Esophagus squamous epithelium (tissue), 5 donors: ENCODE measurements around the gene DHCR7. TPM values are rescaled to one million over a fixed set of nuclear protein-coding genes. Genes with fewer than 3 reads are reported as not detected.

Experiments
- DNase-seq: peaks from one replicate; lab custom pipeline; 2025; lab: John Stamatoyannopoulos, UW
- H3K27ac ChIP-seq, 4 donors: fragments of 200-600 bp; sonication (generic); one replicate each; pipeline ENCODE4 v1.5.1; 2016 to 2019; ENCODE audit warnings: mild to moderate bottlenecking in 1 of 4
- H3K27me3 ChIP-seq, 4 donors: fragments of 200-600 bp; sonication (generic); 1 replicate in 3 of 4; 2 replicates in 1 of 4; pipeline versions ENCODE4 v1.5.1 to v1.6.0; 2017 to 2021; ENCODE audit warnings: antibody characterized with exemption in 1 of 4
- H3K36me3 ChIP-seq, 3 donors: fragments of 200-600 bp; sonication (generic); one replicate each; pipeline ENCODE4 v1.5.1; 2016 to 2019
- H3K4me1 ChIP-seq, 3 donors: fragments of 200-600 bp; sonication (generic); one replicate each; pipeline ENCODE4 v1.5.1; 2017 to 2019
- H3K4me3 ChIP-seq, 4 donors: fragments of 200-600 bp; sonication (generic); 1 replicate in 3 of 4; 2 replicates in 1 of 4; pipeline ENCODE4 v1.5.1; 2016 to 2019; ENCODE audit warnings: mild to moderate bottlenecking in 2 of 4, moderate library complexity in 1 of 4
- H3K9me3 ChIP-seq, 3 donors: fragments of 200-600 bp; sonication (generic); one replicate each; pipeline ENCODE4 v1.5.1; 2016 to 2019
- CTCF ChIP-seq, 6 experiments: fragments of 450-650 bp in 4 of 6; fragments of 200-600 bp in 2 of 6; sonication (generic) in 2 of 6; IDR thresholded peaks; one replicate each; pipeline ENCODE4 v1.5.1; 2016 to 2019; ENCODE audit warnings: antibody characterized with exemption in 6 of 6, mild to moderate bottlenecking in 4 of 6, moderate library complexity in 4 of 6
- POLR2A ChIP-seq, 4 donors: fragments of 450-650 bp; IDR thresholded peaks; one replicate each; pipeline ENCODE4 v1.6.1; 2017; ENCODE audit warnings: antibody characterized with exemption in 4 of 4, mild to moderate bottlenecking in 4 of 4, moderate library complexity in 3 of 4
- WGBS, 2 donors: methylation state at CpG; one replicate each; pipeline ENCODE4 v1.1.5; 2018; 5-methylcytosine and 5-hydroxymethylcytosine counted together
- intact Hi-C: fragments of 100-400 bp; cut with DNase I; formaldehyde crosslinking; loops from one replicate; pipeline ENCODE4 v1.15.0; 2022
- total RNA-seq, 4 donors: library from RNA; depleted of rRNA; stranded (reverse); fragments of >200 nt; gene quantifications; one replicate each; pipeline ENCODE4 v1.1.0, GENCODE V29; 2016
- donor health status: DM: yes; HTN: yes; CAD: no.

DHCR7 gene
- total RNA-seq, 4 donors from 2014 or later: 22.5 to 86.1 (median 36.5) TPM

- TF ChIP-seq CTCF (IDR thresholded peaks at IDR 0.05) (no peak), POLR2A (IDR thresholded peaks at IDR 0.05) (no peak)
- Histone ChIP-seq H3K9me3 (no peaks in the 10 kb centered on the region), H3K4me3 (no peak overlapping the region), H3K27me3 (peaks cover 0 to 64% (median 0%) of the 10 kb centered on the region in 4 donors), H3K4me1 (peaks cover 0 to 10% (median 0%) of the 10 kb centered on the region in 3 donors), H3K36me3 (no peaks in the 10 kb centered on the region), H3K27ac (no peak overlapping the region)
- intact Hi-C loops: no loop called here
- no peak for DNase-seq
- WGBS, 2 donors: 65 to 75% methylated on average over 5 to 7 of the region's 7 CpGs
These were observed 59.5 kb downstream of the DHCR7 start for GRCh38 chr11:71388637-71389235.

- 88 to 90% methylated on average over 23 of the region's 23 CpGs for WGBS, 2 donors
These were observed 60.2 kb downstream of the DHCR7 start for GRCh38 chr11:71387784-71388636.

GRCh38 chr11:71387200-71387599, 61.0 kb downstream of the DHCR7 start:
- 85 to 100% methylated on average over 1 to 3 of the region's 3 CpGs for WGBS, 2 donors
- no peak for TF ChIP-seq POLR2A (IDR thresholded peaks at IDR 0.05)
- TF ChIP-seq CTCF (IDR thresholded peaks at IDR 0.05): no peak
- DNase-seq: no peak
- no peaks in the 10 kb centered on the region for H3K36me3 ChIP-seq
- peaks cover 0 to 6% (median 0%) of the 10 kb centered on the region in 3 donors for H3K4me1 ChIP-seq
- H3K27ac ChIP-seq: no peak overlapping the region
- no peaks in the 10 kb centered on the region for H3K9me3 ChIP-seq
- intact Hi-C loops: no loop called here
- peaks cover 0 to 54% (median 0%) of the 10 kb centered on the region in 4 donors for H3K27me3 ChIP-seq
- H3K4me3 ChIP-seq: no peak overlapping the region

More at GRCh38 chr11:71387784-71388636, 60.2 kb downstream of the DHCR7 start:
- H3K4me3 ChIP-seq: no peak overlapping the region
- H3K36me3 ChIP-seq: no peaks in the 10 kb centered on the region
- intact Hi-C loops: no loop called here
- no peak for DNase-seq
- H3K4me1 ChIP-seq: peaks cover 0 to 10% (median 0%) of the 10 kb centered on the region in 3 donors
- no peak overlapping the region for H3K27ac ChIP-seq
- H3K9me3 ChIP-seq: no peaks in the 10 kb centered on the region
- TF ChIP-seq CTCF (IDR thresholded peaks at IDR 0.05): no peak
- no peak for TF ChIP-seq POLR2A (IDR thresholded peaks at IDR 0.05)
- H3K27me3 ChIP-seq: peaks cover 0 to 62% (median 0%) of the 10 kb centered on the region in 4 donors

- no peak overlapping the region for H3K27ac ChIP-seq
- TF ChIP-seq CTCF (IDR thresholded peaks at IDR 0.05) (no peak), POLR2A (IDR thresholded peaks at IDR 0.05) (no peak)
- no peak for DNase-seq
These were observed 62.0 kb downstream of the DHCR7 start for GRCh38 chr11:71386202-71386601.

GRCh38 chr11:71385091-71385490, 63.1 kb downstream of the DHCR7 start:
- no peaks in the 10 kb centered on the region for H3K36me3 ChIP-seq
- H3K27ac ChIP-seq: no peak overlapping the region
- H3K4me1 ChIP-seq: no peaks in the 10 kb centered on the region
- intact Hi-C loops: no loop called here
- peaks cover 0 to 34% (median 0%) of the 10 kb centered on the region in 4 donors for H3K27me3 ChIP-seq
- TF ChIP-seq POLR2A (IDR thresholded peaks at IDR 0.05): no peak
- no peak for TF ChIP-seq CTCF (IDR thresholded peaks at IDR 0.05)
- H3K4me3 ChIP-seq: no peak overlapping the region
- WGBS, 2 donors: 68 to 84% methylated on average over 6 of the region's 6 CpGs
- no peaks in the 10 kb centered on the region for H3K9me3 ChIP-seq
- no peak for DNase-seq

More at GRCh38 chr11:71386202-71386601, 62.0 kb downstream of the DHCR7 start:
- no peaks in the 10 kb centered on the region for H3K9me3 ChIP-seq
- no peaks in the 10 kb centered on the region for H3K4me1 ChIP-seq
- H3K27me3 ChIP-seq: peaks cover 0 to 44% (median 0%) of the 10 kb centered on the region in 4 donors
- intact Hi-C loops: no loop called here
- no peak overlapping the region for H3K4me3 ChIP-seq
- H3K36me3 ChIP-seq: no peaks in the 10 kb centered on the region
- 56 to 71% methylated on average over 4 of the region's 4 CpGs for WGBS, 2 donors
